H1 (cell line): ENCODE measurements around the gene RBMS1. TPM values are rescaled to one million over a fixed set of nuclear protein-coding genes. Genes with fewer than 3 reads are reported as not detected.

Experiments
- CTCF ChIA-PET: fragments of 300-600 bp; sonication (Branson Sonifier 250); formaldehyde crosslinking; loops from one replicate; lab custom pipeline; 2021; ENCODE audit not compliant: partially characterized antibody; lab: Charles Lee
- POLR2A ChIA-PET: fragments of 300-600 bp; sonication (Branson Sonifier 250); formaldehyde crosslinking; loops from one replicate; lab custom pipeline; 2021; ENCODE audit warnings: inconsistent platforms; ENCODE audit not compliant: partially characterized antibody; lab: Charles Lee
- DNase-seq, 2 experiments: peaks; one replicate each; pipeline versions ENCODE4 v3.0.0 to v3.0.0-alpha.2; 2010 to 2022; ENCODE audit warnings: low spot score in 2 of 2, low read depth in 1 of 2, mixed read lengths in 1 of 2
- FAIRE-seq: peaks from 2 replicates; lab custom pipeline; 2011; peaks lifted over from hg19 to GRCh38; lab: Jason Lieb, UNC
- H2AFZ ChIP-seq: 2 replicates; pipeline ENCODE4 v1.8.1; 2012; ENCODE audit warnings: low read length, inconsistent platforms
- H2AK5ac ChIP-seq: 2 replicates; pipeline ENCODE4 v1.6.1; 2013; ENCODE audit warnings: low read depth, low read length
- H2BK120ac ChIP-seq: replicated peaks from 2 replicates; pipeline ENCODE3; 2013; ENCODE audit warnings: low read depth, low read length, inconsistent platforms
- H2BK12ac ChIP-seq: 2 replicates; pipeline ENCODE4 v1.6.1; 2013; ENCODE audit warnings: low read depth, low read length
- H2BK15ac ChIP-seq: 2 replicates; pipeline ENCODE4 v1.6.1; 2013; ENCODE audit warnings: low read length
- H2BK20ac ChIP-seq: 2 replicates; pipeline ENCODE4 v1.6.1; 2013; ENCODE audit warnings: low read length
- H2BK5ac ChIP-seq: 2 replicates; pipeline ENCODE4 v1.6.1; 2013; ENCODE audit warnings: low read depth, low read length
- H3K14ac ChIP-seq: 2 replicates; pipeline ENCODE4 v1.6.1; 2013; ENCODE audit warnings: inconsistent platforms; ENCODE audit not compliant: insufficient read length
- H3K18ac ChIP-seq: 2 replicates; pipeline ENCODE4 v1.6.1; 2013; ENCODE audit warnings: low read length; ENCODE audit errors: extremely low read depth
- H3K23ac ChIP-seq: 2 replicates; pipeline ENCODE4 v1.6.1; 2013; ENCODE audit warnings: inconsistent platforms; ENCODE audit not compliant: insufficient read length
- H3K23me2 ChIP-seq: 2 replicates; pipeline ENCODE4 v1.6.1; 2013; ENCODE audit warnings: low read depth, low read length
- H3K27ac ChIP-seq: 2 replicates; pipeline ENCODE4 v1.6.1; 2011; ENCODE audit warnings: low read depth, low read length, inconsistent platforms
- H3K27me3 ChIP-seq, 4 experiments: replicated peaks in 1 of 4; 1 replicate in 1 of 4; 2 replicates in 3 of 4; pipeline versions ENCODE4 v1.6.1 to v1.8.1; 2011 to 2013; ENCODE audit warnings: low read length in 3 of 4, mild to moderate bottlenecking in 3 of 4, inconsistent platforms in 2 of 4, mixed read lengths in 2 of 4, moderate library complexity in 1 of 4; ENCODE audit not compliant: control insufficient read depth in 3 of 4, insufficient read depth in 3 of 4; ENCODE audit errors: extremely low read depth in 1 of 4
- H3K36me3 ChIP-seq, 4 experiments: 2 replicates each; pipeline versions ENCODE4 v1.6.1 to v1.8.1; 2011 to 2013; ENCODE audit warnings: mild to moderate bottlenecking in 4 of 4, low read length in 3 of 4, moderate library complexity in 2 of 4, control low read depth in 1 of 4, inconsistent platforms in 1 of 4; ENCODE audit not compliant: insufficient read depth in 4 of 4, control insufficient read depth in 2 of 4
- H3K4ac ChIP-seq: replicated peaks from 2 replicates; pipeline ENCODE3; 2013; ENCODE audit warnings: low read length, low read depth, mixed read lengths, inconsistent platforms; ENCODE audit not compliant: insufficient read length
- H3K4me1 ChIP-seq, 4 experiments: replicated peaks in 1 of 4; 1 replicate in 1 of 4; 2 replicates in 3 of 4; pipeline versions ENCODE4 v1.6.1 to v1.8.1; 2011 to 2013; ENCODE audit warnings: low read length in 3 of 4, inconsistent platforms in 2 of 4, mixed read lengths in 1 of 4; ENCODE audit not compliant: insufficient read depth in 4 of 4, control insufficient read depth in 3 of 4
- H3K4me2 ChIP-seq, 2 experiments: 2 replicates each; pipeline versions ENCODE4 v1.6.1 to v1.8.1; 2011 to 2013; ENCODE audit warnings: low read depth in 2 of 2, low read length in 2 of 2, control low read depth in 1 of 2, inconsistent platforms in 1 of 2, mild to moderate bottlenecking in 1 of 2; ENCODE audit not compliant: insufficient read depth in 1 of 2
- H3K4me3 ChIP-seq, 4 experiments: fragments of 200-600, 300-600 bp in 1 of 4; sonication (generic), shearing (Covaris generic), sonication (Bioruptor Twin) in 1 of 4; 2 replicates each; pipeline versions ENCODE4 v1.5.1 to v1.8.1; 2011 to 2016; ENCODE audit warnings: low read length in 4 of 4, low read depth in 3 of 4, control low read depth in 2 of 4, inconsistent platforms in 2 of 4, mild to moderate bottlenecking in 2 of 4, mixed read lengths in 1 of 4, moderate library complexity in 1 of 4; ENCODE audit not compliant: insufficient read depth in 2 of 4; ENCODE audit errors: extremely low read depth in 1 of 4
- H3K56ac ChIP-seq: replicated peaks from 2 replicates; pipeline ENCODE3; 2013; ENCODE audit warnings: low read depth, mild to moderate bottlenecking, mixed read lengths, low read length, inconsistent platforms; ENCODE audit not compliant: insufficient read length
- H3K79me1 ChIP-seq: 2 replicates; pipeline ENCODE4 v1.6.1; 2013; ENCODE audit warnings: low read depth, low read length, control low read depth
- H3K79me2 ChIP-seq, 2 experiments: 2 replicates each; pipeline versions ENCODE4 v1.6.1 to v1.8.1; 2012 to 2013; ENCODE audit warnings: low read length in 2 of 2, mild to moderate bottlenecking in 2 of 2, inconsistent platforms in 1 of 2; ENCODE audit not compliant: insufficient read depth in 2 of 2, control insufficient read depth in 1 of 2
- H3K9ac ChIP-seq, 4 experiments: replicated peaks in 1 of 4; 1 replicate in 1 of 4; 2 replicates in 3 of 4; pipeline versions ENCODE4 v1.6.1 to v1.8.1; 2011 to 2013; ENCODE audit warnings: low read depth in 3 of 4, low read length in 3 of 4, control low read depth in 2 of 4, mild to moderate bottlenecking in 2 of 4, moderate library complexity in 2 of 4, inconsistent platforms in 1 of 4; ENCODE audit errors: extremely low read depth in 1 of 4
- H3K9me3 ChIP-seq, 2 experiments: 2 replicates each; pipeline versions ENCODE4 v1.6.1 to v1.8.1; 2012 to 2013; ENCODE audit warnings: mild to moderate bottlenecking in 2 of 2, moderate library complexity in 2 of 2, control low read depth in 1 of 2, inconsistent platforms in 1 of 2, low read depth in 1 of 2, low read length in 1 of 2, mixed read lengths in 1 of 2; ENCODE audit not compliant: insufficient read depth in 2 of 2
- H4K20me1 ChIP-seq, 2 experiments: replicated peaks in 1 of 2; 2 replicates each; pipeline versions ENCODE3 to v1.8.1; 2011 to 2013; ENCODE audit warnings: inconsistent platforms in 2 of 2, low read length in 2 of 2, mild to moderate bottlenecking in 1 of 2; ENCODE audit not compliant: insufficient read depth in 2 of 2, control insufficient read depth in 1 of 2
- H4K5ac ChIP-seq: 2 replicates; pipeline ENCODE4 v1.6.1; 2013; ENCODE audit warnings: low read length, low read depth, mixed read lengths, inconsistent platforms; ENCODE audit not compliant: insufficient read length
- H4K8ac ChIP-seq: 2 replicates; pipeline ENCODE4 v1.8.0; 2013; ENCODE audit warnings: mild to moderate bottlenecking, moderate library complexity, low read length, inconsistent platforms; ENCODE audit not compliant: insufficient read depth; ENCODE audit errors: extremely low read depth
- H4K91ac ChIP-seq: replicated peaks from 2 replicates; pipeline ENCODE3; 2013; ENCODE audit warnings: low read length, mixed read lengths, inconsistent platforms; ENCODE audit not compliant: insufficient read length
- EGR1 ChIP-seq: IDR thresholded peaks from 2 replicates; pipeline ENCODE4 v1.6.1; 2011; ENCODE audit warnings: low read depth, low read length, borderline replicate concordance
- WGBS, 2 experiments: shearing (Covaris generic) in 1 of 2; methylation state at CpG; one replicate each; pipeline versions ENCODE4 v1.1.6 to v1.1.7; 2013 to 2015; ENCODE audit warnings: low lambda C conversion rate in 2 of 2, mixed read lengths in 2 of 2, inconsistent platforms in 1 of 2, low coverage in 1 of 2, missing lambda C conversion rate in 1 of 2; ENCODE audit not compliant: insufficient replicate concordance in 2 of 2, insufficient coverage in 1 of 2, insufficient read length in 1 of 2; ENCODE audit errors: extremely low coverage in 1 of 2, missing lambda C conversion rate in 1 of 2; 5-methylcytosine and 5-hydroxymethylcytosine counted together
- polyA plus RNA-seq, 7 experiments: library from polyadenylated mRNA; depleted of rRNA in 3 of 7; stranded (reverse) in 5 of 7; unstranded in 2 of 7; fragments of >200 nt in 5 of 7; fragments of 200-250 nt in 2 of 7; gene quantifications; 1 replicate in 5 of 7; 2 replicates in 1 of 7; 4 replicates in 1 of 7; pipeline versions ENCODE4 v1.2.1 to v1.2.3, GENCODE V29; 2011 to 2013; ENCODE audit warnings: missing spikeins in 2 of 7, mixed read lengths in 2 of 7
- total RNA-seq: library from RNA; stranded (reverse); fragmentation: NEBNext Ultra II Directional; extraction: Animal tissue kit (Norgen Biotek cat#: 25700); gene quantifications from 2 replicates; pipeline ENCODE4 v1.2.1, GENCODE V29; 2021

The RBMS1 gene
- total and polyA plus RNA-seq, 2 of the 8 experiments (the other 6 are each of a cell fraction or from before 2014, with no cell fraction given) = 53.7 to 60.0 TPM

DNA sequence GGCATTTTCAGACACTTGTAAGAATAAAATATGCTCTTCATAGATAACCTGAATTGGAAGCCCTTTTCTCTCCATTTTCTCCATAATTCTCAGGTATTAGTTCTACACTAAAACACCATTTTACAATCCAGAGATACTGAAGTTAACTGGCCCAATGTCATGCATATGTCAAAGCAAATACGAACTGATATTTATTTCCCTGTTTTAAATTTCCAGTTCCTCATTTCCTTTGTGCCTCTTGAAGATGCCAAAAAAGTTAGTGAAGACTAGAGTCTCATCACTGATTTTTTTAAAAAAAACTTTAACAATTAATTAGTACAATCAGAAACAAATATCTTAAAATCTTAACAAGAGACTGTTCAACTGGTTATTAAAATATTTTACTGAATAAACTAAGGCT lies 240.7 kb downstream of the RBMS1 start:
- H3K27me3 ChIP-seq = no peaks in the 10 kb centered on the region
- no peaks in the 10 kb centered on the region for H3K9me3 ChIP-seq
- H4K8ac ChIP-seq = no peak overlapping the region
- H3K4me1 ChIP-seq = no peaks in the 10 kb centered on the region
- no peak overlapping the region for H3K18ac ChIP-seq
- FAIRE-seq (no peak), DNase-seq (no peak)
- POLR2A ChIA-PET = no interaction called here
- H3K36me3 ChIP-seq = no peaks in the 10 kb centered on the region
- H3K79me1 ChIP-seq = no peaks in the 10 kb centered on the region
- no peak overlapping the region for H2BK15ac ChIP-seq
- no peak overlapping the region for H3K14ac ChIP-seq
- H3K23ac ChIP-seq = no peak overlapping the region
- H4K20me1 ChIP-seq = no peaks in the 10 kb centered on the region
- H2BK120ac ChIP-seq = no peak overlapping the region
- no peak overlapping the region for H3K4me2 ChIP-seq
- WGBS, 2 experiments = 85% methylated on average over 1 of the region's 1 CpG; no CpG with 5 or more reads in 1 of the 2 experiments
- no peak overlapping the region for H3K4ac ChIP-seq
- no peak overlapping the region for H2BK12ac ChIP-seq
- H4K5ac ChIP-seq = no peak overlapping the region
- H4K91ac ChIP-seq = no peak overlapping the region
- CTCF ChIA-PET = interaction anchor here (0.7 to 5.3 kb wide), 23 partner anchors 10 to 965 kb away, joined by 3 to 46 read pairs (median 3); no protein-coding TSS in a partner anchor
- H3K4me3 ChIP-seq = no peak overlapping the region
- H3K79me2 ChIP-seq = no peaks in the 10 kb centered on the region
- no peaks in the 10 kb centered on the region for H3K23me2 ChIP-seq
- no peak overlapping the region for H3K56ac ChIP-seq
- no peak overlapping the region for H2AFZ ChIP-seq
- no peak overlapping the region for H2AK5ac ChIP-seq
- TF ChIP-seq EGR1 = no peak
- H3K9ac ChIP-seq = no peak overlapping the region
- no peak overlapping the region for H2BK20ac ChIP-seq
- no peak overlapping the region for H2BK5ac ChIP-seq
- no peak overlapping the region for H3K27ac ChIP-seq
